Psoas muscle (tissue), 8 donors: ENCODE measurements around the gene RPS10. TPM values are rescaled to one million over a fixed set of nuclear protein-coding genes. Genes with fewer than 3 reads are reported as not detected.
"Not testable (repeated sequence)": the region's sequence is repeated elsewhere in the genome, so short reads cannot be mapped to it uniquely, and the experiment has no call there.

Experiments
- ATAC-seq, 4 donors: fragments of 200-7000 bp; cut with Tn5 transposase; one replicate each; pipeline ENCODE4 v1.9.1; 2020; ENCODE audit warnings: moderate library complexity in 3 of 4, mild to moderate bottlenecking in 2 of 4
- DNase-seq, 2 donors: peaks; one replicate each; pipeline ENCODE4 v3.0.0-alpha.2; 2020
- H3K27ac ChIP-seq: fragments of 200-600 bp; one replicate; pipeline ENCODE4 v1.8.0; 2022
- H3K27me3 ChIP-seq, 3 donors: fragments of 200-600 bp in 1 of 3; one replicate each; pipeline versions ENCODE4 v1.6.1 to v1.8.0; 2013 to 2022; ENCODE audit warnings: low read length in 2 of 3, mild to moderate bottlenecking in 2 of 3, moderate library complexity in 1 of 3; ENCODE audit not compliant: insufficient read depth in 3 of 3
- H3K36me3 ChIP-seq, 2 donors: fragments of 200-600 bp in 1 of 2; one replicate each; pipeline versions ENCODE4 v1.6.1 to v1.8.0; 2013 to 2022; ENCODE audit warnings: low read depth in 1 of 2, mild to moderate bottlenecking in 1 of 2, moderate library complexity in 1 of 2; ENCODE audit not compliant: insufficient read depth in 1 of 2
- H3K4me1 ChIP-seq: fragments of 200-600 bp; one replicate; pipeline ENCODE4 v1.8.0; 2022
- H3K4me3 ChIP-seq: fragments of 200-600 bp; one replicate; pipeline ENCODE4 v1.8.0; 2022; ENCODE audit warnings: mild to moderate bottlenecking
- H3K9me3 ChIP-seq: fragments of 200-600 bp; one replicate; pipeline ENCODE4 v1.8.0; 2022
- WGBS, 3 donors: extraction: QIAGEN DNeasy Blood & Tissue Kit; methylation state at CpG; one replicate each; pipeline versions ENCODE4 v1.1.6 to v1.1.7; 2013; 5-methylcytosine and 5-hydroxymethylcytosine counted together
- intact Hi-C, 2 donors: fragments of 100-400 bp; cut with DNase I; formaldehyde crosslinking; loops; one replicate each; pipeline versions ENCODE4 v1.11.0 to v1.14.2; 2022
- polyA plus RNA-seq, 3 donors: library from polyadenylated mRNA; stranded (reverse); fragments of 200-250 nt; gene quantifications; one replicate each; pipeline ENCODE4 v1.2.3, GENCODE V29; 2013
- total RNA-seq, 4 donors: library from RNA; stranded (reverse); fragmentation: NEBNext Ultra II Directional in 2 of 4; extraction: Animal tissue kit (Norgen Biotek cat#: 25700) in 2 of 4; gene quantifications; one replicate each; pipeline versions ENCODE4 v1.2.1 to v1.2.4, GENCODE V29; 2021 to 2023
- TF ChIP-seq, protein P1 (sequence below): fragments of 200-600 bp; IDR thresholded peaks from one replicate; pipeline ENCODE4 v1.8.0; 2022; ENCODE audit warnings: antibody characterized with exemption
- donor health status: healthy with polysubstance abuse.
- donor health status: DM: no; HTN: no; CAD: no; lungs with moderate emphysema.
- donor health status: Bipolar disorder and iron deficiency.
- donor health status: healthy.
- donor health status: DM: yes; HTN: yes; CAD: no.
- donor health status: DM: no; HTN: no; CAD: no.
- donor health status: DM: no; HTN: no; CAD: no.
- donor health status: DM: yes; HTN: yes; CAD: no.

Gene RPS10
- total and polyA plus RNA-seq, 7 donors: 601 to 2,522 (median 836) TPM

DNA sequence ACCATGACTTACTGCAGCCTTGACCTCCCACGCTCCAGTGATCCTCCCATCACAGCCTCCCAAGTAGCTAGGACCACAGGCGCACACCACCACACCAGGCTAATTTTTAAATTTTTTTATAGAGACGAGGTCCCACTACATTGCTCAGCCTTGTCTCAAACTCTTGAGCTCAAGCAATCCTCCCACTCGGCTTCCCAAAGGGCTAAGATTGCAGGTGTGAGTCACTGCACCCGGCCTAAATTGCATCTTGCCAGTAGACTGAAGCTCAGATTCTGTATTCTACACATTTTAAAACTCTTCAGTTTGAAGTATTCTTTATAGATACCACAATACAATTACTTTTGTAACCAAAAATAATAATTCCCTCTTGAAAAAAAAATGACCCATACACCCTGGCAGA lies 44.8 kb downstream of the RPS10 start:
- ATAC-seq: no peak
- no peaks in the 10 kb centered on the region for H3K9me3 ChIP-seq
- TF ChIP-seq, protein P1, sequence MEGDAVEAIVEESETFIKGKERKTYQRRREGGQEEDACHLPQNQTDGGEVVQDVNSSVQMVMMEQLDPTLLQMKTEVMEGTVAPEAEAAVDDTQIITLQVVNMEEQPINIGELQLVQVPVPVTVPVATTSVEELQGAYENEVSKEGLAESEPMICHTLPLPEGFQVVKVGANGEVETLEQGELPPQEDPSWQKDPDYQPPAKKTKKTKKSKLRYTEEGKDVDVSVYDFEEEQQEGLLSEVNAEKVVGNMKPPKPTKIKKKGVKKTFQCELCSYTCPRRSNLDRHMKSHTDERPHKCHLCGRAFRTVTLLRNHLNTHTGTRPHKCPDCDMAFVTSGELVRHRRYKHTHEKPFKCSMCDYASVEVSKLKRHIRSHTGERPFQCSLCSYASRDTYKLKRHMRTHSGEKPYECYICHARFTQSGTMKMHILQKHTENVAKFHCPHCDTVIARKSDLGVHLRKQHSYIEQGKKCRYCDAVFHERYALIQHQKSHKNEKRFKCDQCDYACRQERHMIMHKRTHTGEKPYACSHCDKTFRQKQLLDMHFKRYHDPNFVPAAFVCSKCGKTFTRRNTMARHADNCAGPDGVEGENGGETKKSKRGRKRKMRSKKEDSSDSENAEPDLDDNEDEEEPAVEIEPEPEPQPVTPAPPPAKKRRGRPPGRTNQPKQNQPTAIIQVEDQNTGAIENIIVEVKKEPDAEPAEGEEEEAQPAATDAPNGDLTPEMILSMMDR: no peak
- H3K4me3 ChIP-seq: no peak overlapping the region
- 87 to 94% (median 88%) methylated on average over 5 of the region's 5 CpGs for WGBS, 3 donors
- DNase-seq: no peak
- H3K27ac ChIP-seq: no peak overlapping the region
- no peaks in the 10 kb centered on the region for H3K27me3 ChIP-seq
- intact Hi-C loops: loop anchor here (5.0 kb wide), 3 partner anchors 44 to 104 kb away; no protein-coding TSS in a partner anchor
- H3K4me1 ChIP-seq: peaks cover 46% of the 10 kb centered on the region
- peaks cover 0 to 4% of the 10 kb centered on the region in 2 donors for H3K36me3 ChIP-seq

DNA sequence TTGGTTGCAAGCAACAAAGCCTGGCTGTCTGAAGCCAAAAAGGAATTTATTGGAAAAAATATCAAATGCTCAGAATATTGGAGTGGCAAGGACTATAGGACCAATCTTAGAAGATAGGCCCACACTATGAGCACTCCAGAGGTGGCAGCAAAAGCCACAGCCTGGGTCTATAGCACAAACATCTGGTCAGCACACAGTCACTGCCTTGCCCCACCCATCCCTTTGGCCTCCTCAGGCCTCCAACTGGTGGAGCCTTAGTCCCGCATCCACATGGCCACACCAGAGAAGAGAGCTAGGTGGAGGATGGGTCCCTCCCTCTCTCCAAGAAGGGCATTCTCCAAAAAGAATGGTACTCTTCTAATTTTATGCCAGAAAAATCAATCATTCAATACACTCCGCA lies 47.4 kb downstream of the RPS10 start:
- DNase-seq (no peak), ATAC-seq (no peak)
- no peak overlapping the region for H3K27ac ChIP-seq
- no peaks in the 10 kb centered on the region for H3K27me3 ChIP-seq
- H3K9me3 ChIP-seq: no peaks in the 10 kb centered on the region
- no peak overlapping the region for H3K4me3 ChIP-seq
- WGBS, 3 donors: 94 to 100% (median 96%) methylated on average over 2 of the region's 2 CpGs
- intact Hi-C loops: no loop called here
- peaks cover 0 to 4% of the 10 kb centered on the region in 2 donors for H3K36me3 ChIP-seq
- TF ChIP-seq, protein P1: no peak
- H3K4me1 ChIP-seq: peaks cover 48% of the 10 kb centered on the region

DNA sequence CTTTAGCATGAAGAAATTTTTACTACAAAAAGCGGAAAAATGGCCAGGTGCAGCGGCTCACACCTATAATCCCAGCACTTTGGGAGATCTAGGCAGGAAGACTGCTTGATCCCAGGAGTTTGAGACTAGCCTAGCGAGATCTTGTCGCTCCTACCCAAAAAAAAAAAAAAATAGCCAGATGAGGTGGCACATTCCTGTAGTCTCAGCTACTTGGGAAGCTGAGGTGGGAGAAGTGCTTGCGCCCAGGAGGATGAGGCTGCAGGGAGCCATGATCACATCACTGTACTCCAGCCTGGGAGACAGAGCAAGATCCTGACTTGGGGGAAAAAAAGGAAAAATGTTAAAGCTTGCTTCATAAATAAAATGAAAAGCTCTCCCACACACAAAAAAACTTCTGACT lies 47.9 kb downstream of the RPS10 start:
- H3K4me3 ChIP-seq: no peak overlapping the region
- no peak for ATAC-seq
- H3K27ac ChIP-seq: no peak overlapping the region
- peaks cover 47% of the 10 kb centered on the region for H3K4me1 ChIP-seq
- peaks cover 0 to 4% of the 10 kb centered on the region in 2 donors for H3K36me3 ChIP-seq
- 91 to 95% (median 92%) methylated on average over 5 of the region's 5 CpGs for WGBS, 3 donors
- H3K27me3 ChIP-seq: no peaks in the 10 kb centered on the region
- H3K9me3 ChIP-seq: no peaks in the 10 kb centered on the region
- intact Hi-C loops: no loop called here
- no peak for DNase-seq
- TF ChIP-seq, protein P1: no peak

DNA sequence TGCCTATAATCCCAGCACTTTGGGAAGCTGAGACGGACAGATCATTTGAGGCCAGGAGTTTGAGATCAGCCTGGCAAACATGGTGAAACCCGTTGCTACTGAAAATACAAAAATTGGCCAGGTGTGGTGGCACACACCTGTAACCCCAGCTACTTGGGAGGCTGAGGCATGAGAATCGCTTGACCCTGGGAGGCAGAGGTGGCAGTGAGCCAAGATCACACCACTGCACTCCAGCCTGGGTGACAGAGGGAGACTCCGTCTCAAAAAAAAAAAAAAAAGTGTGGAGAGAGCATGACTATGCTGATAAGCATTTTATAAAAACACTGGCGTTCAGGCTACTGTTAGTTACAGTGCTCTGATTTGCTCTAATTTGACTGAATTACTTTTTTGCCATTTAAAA lies 48.3 kb downstream of the RPS10 start:
- H3K27me3 ChIP-seq, H3K36me3 ChIP-seq, H3K27ac ChIP-seq, ATAC-seq, H3K4me3 ChIP-seq, DNase-seq, H3K9me3 ChIP-seq, intact Hi-C loops: not testable (repeated sequence)
- 75 to 88% (median 79%) methylated on average over 5 of the region's 5 CpGs for WGBS, 3 donors
- H3K4me1 ChIP-seq: peaks cover 47% of the 10 kb centered on the region

DNA sequence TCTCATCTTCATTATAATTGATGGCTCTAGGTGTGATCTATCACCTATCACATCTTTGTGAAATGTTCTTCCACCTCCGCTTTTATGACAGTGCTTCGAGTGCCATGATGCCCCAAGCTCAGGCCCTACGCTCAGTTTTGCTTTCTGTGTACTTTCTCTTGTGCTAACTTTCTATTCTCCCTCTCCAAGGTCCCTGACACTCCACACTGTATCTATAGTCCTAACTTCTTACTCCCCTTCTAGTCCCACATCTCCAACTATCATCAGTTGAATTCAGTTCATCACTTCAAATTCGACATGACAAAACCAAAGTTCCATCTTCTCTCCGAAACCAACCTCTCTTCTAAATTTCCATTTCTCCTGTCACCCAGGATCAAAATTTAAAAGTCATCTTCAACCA lies 50.0 kb downstream of the RPS10 start:
- Histone ChIP-seq H3K9me3 (no peaks in the 10 kb centered on the region), H3K4me3 (no peak overlapping the region), H3K27me3 (no peaks in the 10 kb centered on the region), H3K36me3 (peaks cover 0 to 4% of the 10 kb centered on the region in 2 donors), H3K4me1 (peaks cover 41% of the 10 kb centered on the region), H3K27ac (peak overlapping the region; percentile 62)
- DNase-seq (no peak), ATAC-seq (no peak)
- intact Hi-C loops: no loop called here
- TF ChIP-seq, protein P1: no peak
- 92 to 94% (median 94%) methylated on average over 5 of the region's 5 CpGs for WGBS, 3 donors
